ENCODE results near the gene POLD4. TPM values are rescaled to one million over a fixed set of nuclear protein-coding genes. Genes with fewer than 3 reads are reported as not detected.
"Not testable (repeated sequence)": the region's sequence is repeated elsewhere in the genome, so short reads cannot be mapped to it uniquely, and the experiment has no call there.

The POLD4 gene
- total and polyA plus RNA-seq, 2 donors (not counting 3 experiments of a cell fraction or from before 2014, with no cell fraction given): 50.1 to 204 TPM

GRCh38 chr11:67320011-67320410 is 33.3 kb downstream of the POLD4 start:
- Histone ChIP-seq H3K4me2 (ENCODE audit: insufficient read depth, low read length) (no peak overlapping the region), H3K9ac (replicated peaks; ENCODE audit: extremely low read depth, insufficient read depth, low read length) (no peak overlapping the region), H3K27me3 (ENCODE audit: control insufficient read depth in 2 of 2, insufficient read depth in 2 of 2, low read length in 2 of 2) (no peaks in the 10 kb centered on the region), H3K4me3 (replicated peaks in 1 of 3; ENCODE audit: insufficient read depth in 1 of 3, low read depth in 1 of 3, low read length in 3 of 3) (no peak overlapping the region), H3K4me1 (ENCODE audit: control insufficient read depth, extremely low read depth, insufficient read depth, low read length) (peaks cover 6% of the 10 kb centered on the region), H3K9me3 (replicated peaks; ENCODE audit: control insufficient read depth, insufficient read depth, low read length) (no peaks in the 10 kb centered on the region), H3K36me3 (ENCODE audit: control insufficient read depth in 2 of 2, extremely low read depth in 1 of 2, insufficient read depth in 2 of 2, low read length in 2 of 2) (no peaks in the 10 kb centered on the region), H3K27ac (ENCODE audit: insufficient read depth, low read depth, low read length) (no peak overlapping the region), H3K9me1 (replicated peaks; ENCODE audit: control insufficient read depth, extremely low read depth, insufficient read depth, low read length) (no peaks in the 10 kb centered on the region), H2AFZ (ENCODE audit: low read depth, low read length) (no peak overlapping the region), H3K79me2 (ENCODE audit: control insufficient read depth, insufficient read depth, low read length) (no peaks in the 10 kb centered on the region), H4K20me1 (replicated peaks; ENCODE audit: control insufficient read depth, extremely low read depth, insufficient read depth, low read length) (no peaks in the 10 kb centered on the region)
- TF ChIP-seq FOS (IDR thresholded peaks at IDR 0.05; ENCODE audit: borderline replicate concordance, insufficient read depth, low read length) (no peak), EZH2 (IDR thresholded peaks at IDR 0.05; ENCODE audit: borderline replicate concordance, low read depth, low read length, severe bottlenecking) (no peak), POLR2A (IDR thresholded peaks at IDR 0.05; ENCODE audit: low read depth, low read length) (no peak), POLR2AphosphoS5 (IDR thresholded peaks at IDR 0.05; ENCODE audit: insufficient read depth, low read depth, low read length) (no peak), JUN (IDR thresholded peaks at IDR 0.05; ENCODE audit: borderline replicate concordance, insufficient read depth, insufficient read length, low read depth) (no peak), CTCF (IDR thresholded peaks at IDR 0.05; ENCODE audit: extremely low read depth in 1 of 2, insufficient read depth in 1 of 2, low read depth in 1 of 2, low read length in 2 of 2) (no peak), MYC (IDR thresholded peaks at IDR 0.05; ENCODE audit: low read depth, low read length) (no peak), GATA2 (IDR thresholded peaks at IDR 0.05; ENCODE audit: insufficient read depth, insufficient read length, low read depth, low read length) (no peak)
- TF ChIP-seq, protein P1, sequence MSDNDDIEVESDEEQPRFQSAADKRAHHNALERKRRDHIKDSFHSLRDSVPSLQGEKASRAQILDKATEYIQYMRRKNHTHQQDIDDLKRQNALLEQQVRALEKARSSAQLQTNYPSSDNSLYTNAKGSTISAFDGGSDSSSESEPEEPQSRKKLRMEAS (IDR thresholded peaks at IDR 0.05; ENCODE audit: insufficient read depth, insufficient read length): no peak
- DNase-seq (ENCODE audit: low read depth, low spot score) (no peak), FAIRE-seq (no peak)
- no TSS peak for BruUV-seq (replicated peaks)
- ChIA-PET POLR2A (interaction anchor here (0.6 to 0.9 kb wide), 2 partner anchors 43 to 59 kb away, joined by 4 read pairs; no protein-coding TSS in a partner anchor), CTCF (interaction anchor here (1.0 to 9.2 kb wide), 6 partner anchors 13 to 61 kb away, joined by 3 to 83 read pairs (median 5); no protein-coding TSS in a partner anchor)
- dilution Hi-C loops (cut with MboI; ENCODE audit: extremely low pct_ligation_motif_present, low sequenced_read_pairs) (no loop called here), intact Hi-C loops (cut with micrococcal nuclease) (no loop called here)

GRCh38 chr11:67318876-67319275 is 34.5 kb downstream of the POLD4 start:
- POLR2A ChIA-PET: interaction anchor here (0.9 kb wide), 1 partner anchor 42 kb away, joined by 4 read pairs; no protein-coding TSS in a partner anchor
- H3K79me2 ChIP-seq (ENCODE audit: control insufficient read depth, insufficient read depth, low read length); H3K36me3 ChIP-seq (ENCODE audit: control insufficient read depth in 2 of 2, extremely low read depth in 1 of 2, insufficient read depth in 2 of 2, low read length in 2 of 2); intact Hi-C loops (cut with micrococcal nuclease); H3K27ac ChIP-seq (ENCODE audit: insufficient read depth, low read depth, low read length); H3K4me3 ChIP-seq (replicated peaks in 1 of 3; ENCODE audit: insufficient read depth in 1 of 3, low read depth in 1 of 3, low read length in 3 of 3); H3K27me3 ChIP-seq (ENCODE audit: control insufficient read depth in 2 of 2, insufficient read depth in 2 of 2, low read length in 2 of 2); H3K9ac ChIP-seq (replicated peaks; ENCODE audit: extremely low read depth, insufficient read depth, low read length); FAIRE-seq; BruUV-seq (replicated peaks); DNase-seq (ENCODE audit: low read depth, low spot score); H3K9me3 ChIP-seq (replicated peaks; ENCODE audit: control insufficient read depth, insufficient read depth, low read length); H4K20me1 ChIP-seq (replicated peaks; ENCODE audit: control insufficient read depth, extremely low read depth, insufficient read depth, low read length); H3K4me2 ChIP-seq (ENCODE audit: insufficient read depth, low read length); H3K4me1 ChIP-seq (ENCODE audit: control insufficient read depth, extremely low read depth, insufficient read depth, low read length); H2AFZ ChIP-seq (ENCODE audit: low read depth, low read length); dilution Hi-C loops (cut with MboI; ENCODE audit: extremely low pct_ligation_motif_present, low sequenced_read_pairs); H3K9me1 ChIP-seq (replicated peaks; ENCODE audit: control insufficient read depth, extremely low read depth, insufficient read depth, low read length): not testable (repeated sequence)
- CTCF ChIA-PET: interaction anchor here (1.6 to 9.2 kb wide), 5 partner anchors 11 to 62 kb away, joined by 4 to 151 read pairs (median 35); partner anchors contain the start of gene GRK2
